NCI-H748 treated with DMSO at 0.1 percent for 48 hours (cell line): ENCODE data around the gene NHLRC4.

Source experiments
- DNase-seq: peaks from one replicate; lab custom pipeline; 2025; lab: John Stamatoyannopoulos, UW

The NHLRC4 gene

GRCh38 chr16:565419-566330 lies 1.1 kb upstream of the NHLRC4 start:
- DNase-seq, result no peak

GRCh38 chr16:567373-568256 lies 810 bp downstream of the NHLRC4 start:
- DNase-seq, result no peak

- DNase-seq, result no peak
Observed at GRCh38 chr16:568401-569258, 1.8 kb downstream of the NHLRC4 start.

GRCh38 chr16:569445-570254 lies 2.8 kb downstream of the NHLRC4 start, which contains the start of gene PIGQ:
Gene PIGQ, plus strand, starts transcription at chr16:569968. Its CDS starts 4,107 bp downstream, at chr16:574075.
- DNase-seq, result no peak

- no peak for DNase-seq
Observed at GRCh38 chr16:572865-573650, 6.3 kb downstream of the NHLRC4 start.

GRCh38 chr16:574021-574760 lies 7.4 kb downstream of the NHLRC4 start:
- no peak for DNase-seq

GRCh38 chr16:575354-576196 lies 8.8 kb downstream of the NHLRC4 start:
- no peak for DNase-seq

- DNase-seq, result no peak
Observed at GRCh38 chr16:576197-576822, 9.5 kb downstream of the NHLRC4 start.

- DNase-seq, result no peak
Observed at GRCh38 chr16:576823-577201, 10.0 kb downstream of the NHLRC4 start.

GRCh38 chr16:577796-578195 lies 11.0 kb downstream of the NHLRC4 start:
- DNase-seq, result no peak

GRCh38 chr16:578232-578869 lies 11.5 kb downstream of the NHLRC4 start:
- no peak for DNase-seq

GRCh38 chr16:578870-579405 lies 12.1 kb downstream of the NHLRC4 start:
- DNase-seq, result no peak

- no peak for DNase-seq
Observed at GRCh38 chr16:580141-580945, 13.5 kb downstream of the NHLRC4 start.

GRCh38 chr16:580946-581498 lies 14.2 kb downstream of the NHLRC4 start:
- DNase-seq, result no peak

- DNase-seq, result no peak
Observed at GRCh38 chr16:582218-582613, 15.4 kb downstream of the NHLRC4 start.
